GM21381 (cell line): ENCODE results near the gene ZNF284.

Experiments used
- ATAC-seq: cut with Tn5 transposase; IDR thresholded peaks from one replicate; pipeline ENCODE4 v1.9.1; 2021; ENCODE audit warnings: mild to moderate bottlenecking, moderate library complexity; ENCODE audit not compliant: unreplicated experiment

ZNF284 gene

GRCh38 chr19:44071824-44072542, at the start of gene ZNF284:
Gene ZNF284 (plus strand): TSS chr19:44072159. CDS start chr19:44076390, 4,231 bp downstream.
- peak; percentile 96 for ATAC-seq

- no peak for ATAC-seq
These were observed 47.1 kb upstream of the ZNF284 start for GRCh38 chr19:44024900-44025216.

- ATAC-seq: peak; percentile 95
These were observed 46.6 kb upstream of the ZNF284 start, which contains the start of gene ZNF222 for GRCh38 chr19:44025217-44025936. Gene ZNF222 (plus strand): TSS chr19:44025379. CDS start chr19:44025437, 58 bp downstream.

- ATAC-seq: no peak
These were observed 45.3 kb upstream of the ZNF284 start for GRCh38 chr19:44026622-44027021.

GRCh38 chr19:44032001-44032610, 39.9 kb upstream of the ZNF284 start:
- ATAC-seq: no peak

GRCh38 chr19:44042147-44042546, 29.8 kb upstream of the ZNF284 start:
- no peak for ATAC-seq

GRCh38 chr19:44050740-44051649, 21.0 kb upstream of the ZNF284 start:
- ATAC-seq: peak; percentile 23

- peak; percentile 77 for ATAC-seq
These were observed 20.1 kb upstream of the ZNF284 start, which contains the start of gene ZNF223 for GRCh38 chr19:44051650-44052402. Gene ZNF223 (plus strand): TSS chr19:44052036. CDS start chr19:44055177, 3,141 bp downstream.

GRCh38 chr19:44055870-44056269, 16.1 kb upstream of the ZNF284 start:
- no peak for ATAC-seq

GRCh38 chr19:44059229-44059628, 12.7 kb upstream of the ZNF284 start:
- ATAC-seq: no peak

GRCh38 chr19:44061038-44061437, 10.9 kb upstream of the ZNF284 start:
- ATAC-seq: no peak

GRCh38 chr19:44066305-44066704, 5.7 kb upstream of the ZNF284 start:
- ATAC-seq: no peak

- ATAC-seq: no peak
These were observed 2.5 kb upstream of the ZNF284 start for GRCh38 chr19:44069415-44069814.

GRCh38 chr19:44072543-44073401, 813 bp downstream of the ZNF284 start:
- no peak for ATAC-seq

GRCh38 chr19:44076325-44076724, 4.4 kb downstream of the ZNF284 start:
- ATAC-seq: no peak

- no peak for ATAC-seq
These were observed 20.1 kb downstream of the ZNF284 start for GRCh38 chr19:44092108-44092507.

- ATAC-seq: peak; percentile 87
These were observed 22.2 kb downstream of the ZNF284 start, which contains the start of gene ZNF224 for GRCh38 chr19:44093931-44094765. Gene ZNF224 (plus strand): TSS chr19:44094361. CDS start chr19:44097874, 3,513 bp downstream.

- ATAC-seq: no peak
These were observed 35.8 kb downstream of the ZNF284 start for GRCh38 chr19:44107751-44108150.
